RCC 7860 (cell line): ENCODE data around the gene ASB9.
A peak's percentile ranks its signal among the peaks of the same experiment; 100 is the strongest.
"Not testable (repeated sequence)": the region's sequence is repeated elsewhere in the genome, so short reads cannot be mapped to it uniquely, and the experiment has no call there.

Experiments used
- DNase-seq: peaks from one replicate; pipeline ENCODE4 v3.0.0-alpha.2; 2015; ENCODE audit warnings: low spot score
- FAIRE-seq: peaks from 2 replicates; lab custom pipeline; 2012; peaks lifted over from hg19 to GRCh38; lab: Jason Lieb, UNC

ASB9 gene, protein sequence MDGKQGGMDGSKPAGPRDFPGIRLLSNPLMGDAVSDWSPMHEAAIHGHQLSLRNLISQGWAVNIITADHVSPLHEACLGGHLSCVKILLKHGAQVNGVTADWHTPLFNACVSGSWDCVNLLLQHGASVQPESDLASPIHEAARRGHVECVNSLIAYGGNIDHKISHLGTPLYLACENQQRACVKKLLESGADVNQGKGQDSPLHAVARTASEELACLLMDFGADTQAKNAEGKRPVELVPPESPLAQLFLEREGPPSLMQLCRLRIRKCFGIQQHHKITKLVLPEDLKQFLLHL

DNA sequence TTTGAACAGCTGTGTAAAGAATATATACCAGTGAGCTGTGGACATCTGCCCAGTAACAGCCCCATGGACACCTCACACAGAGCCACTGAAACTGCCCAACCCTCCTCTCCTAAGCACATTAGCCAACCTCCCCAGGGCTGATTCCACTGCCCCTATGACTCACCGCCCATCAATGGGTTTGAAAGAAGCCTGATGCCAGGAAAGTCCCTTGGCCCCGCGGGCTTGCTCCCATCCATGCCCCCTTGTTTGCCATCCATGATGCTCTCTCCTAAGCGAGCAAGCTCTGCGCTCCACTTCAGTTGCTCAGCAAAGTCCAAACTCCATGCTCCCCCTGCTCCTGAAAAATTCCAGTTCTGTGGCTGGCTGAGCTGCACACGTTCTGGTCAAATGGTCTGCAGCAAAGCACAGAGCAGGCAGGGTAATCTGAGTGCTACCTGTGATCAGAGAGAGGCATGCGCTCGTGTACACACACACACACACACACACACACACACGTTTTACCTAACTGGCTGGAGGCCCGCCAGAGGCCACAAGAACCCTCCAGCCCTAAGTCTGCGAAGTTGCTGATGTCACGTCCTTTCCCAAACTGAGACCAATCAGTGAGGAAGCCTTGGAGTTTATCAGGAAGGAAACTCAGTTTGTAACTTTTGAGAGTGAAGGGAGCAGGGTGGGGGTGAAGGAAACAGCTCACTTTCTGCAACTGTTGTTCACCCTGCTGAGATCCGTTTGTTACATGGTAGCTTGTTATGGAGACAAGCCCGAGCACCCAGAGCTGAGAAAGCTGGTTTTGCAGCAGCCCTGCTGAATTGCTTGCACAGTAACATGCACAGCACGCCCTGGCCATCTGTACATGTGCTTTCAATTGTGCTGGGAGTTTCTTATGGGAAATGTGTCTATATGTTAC, at the start of gene ASB9:
TSS of gene ASB9 (minus strand) at position 466 of the 904 bp plus-strand sequence. CDS start at position 257, 209 bp downstream.
- peak; percentile 88 for FAIRE-seq
- peak; percentile 71 for DNase-seq

- DNase-seq = no peak
- no peak for FAIRE-seq
Measured at GRCh38 chrX:15319075-15319474, 49.2 kb upstream of the ASB9 start.

DNA sequence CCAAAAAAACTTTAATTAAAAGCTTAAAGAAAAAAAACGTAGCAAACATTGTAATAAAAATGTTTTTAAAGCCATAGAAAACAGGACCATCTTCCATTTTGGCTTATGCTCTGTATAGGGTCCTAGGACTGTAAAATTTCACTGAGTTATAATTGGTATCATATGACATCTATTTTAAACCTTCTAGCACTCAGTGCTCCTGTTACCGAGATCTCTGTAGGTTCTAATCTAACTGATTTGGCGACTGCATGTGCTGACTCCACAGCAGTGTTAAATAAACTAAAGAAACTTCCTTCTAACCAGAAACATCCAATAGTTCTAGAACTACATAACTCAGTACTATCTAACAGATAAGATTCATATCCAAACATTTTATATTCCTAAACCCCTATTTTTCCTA, 45.6 kb upstream of the ASB9 start, which contains the start of gene ASB11:
TSS of gene ASB11 (minus strand) at position 132 of the 400 bp plus-strand sequence. CDS start at position 97, 35 bp downstream.
- FAIRE-seq (no peak), DNase-seq (no peak)

DNA sequence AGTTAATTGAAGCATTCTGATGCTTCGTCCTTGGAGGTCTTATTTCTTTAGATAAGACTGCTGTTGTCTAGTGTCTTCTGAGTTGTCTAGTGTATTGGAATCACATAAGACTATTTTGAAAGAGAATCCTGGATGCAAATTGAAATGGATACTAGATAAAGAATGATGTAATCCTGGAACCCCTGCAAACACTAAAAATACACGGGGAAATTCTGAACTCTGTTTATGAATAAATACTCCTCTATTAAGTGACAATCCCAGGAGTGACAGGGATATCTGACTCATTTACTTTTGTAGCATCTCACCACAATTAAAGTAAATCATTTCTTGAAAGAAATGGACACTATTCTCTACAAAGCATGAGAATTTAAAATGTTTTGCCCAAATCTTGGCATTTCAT, 44.6 kb upstream of the ASB9 start:
- no peak for FAIRE-seq
- no peak for DNase-seq

- DNase-seq = no peak
- FAIRE-seq = no peak
Measured at GRCh38 chrX:15311119-15311518, 41.2 kb upstream of the ASB9 start.

DNA sequence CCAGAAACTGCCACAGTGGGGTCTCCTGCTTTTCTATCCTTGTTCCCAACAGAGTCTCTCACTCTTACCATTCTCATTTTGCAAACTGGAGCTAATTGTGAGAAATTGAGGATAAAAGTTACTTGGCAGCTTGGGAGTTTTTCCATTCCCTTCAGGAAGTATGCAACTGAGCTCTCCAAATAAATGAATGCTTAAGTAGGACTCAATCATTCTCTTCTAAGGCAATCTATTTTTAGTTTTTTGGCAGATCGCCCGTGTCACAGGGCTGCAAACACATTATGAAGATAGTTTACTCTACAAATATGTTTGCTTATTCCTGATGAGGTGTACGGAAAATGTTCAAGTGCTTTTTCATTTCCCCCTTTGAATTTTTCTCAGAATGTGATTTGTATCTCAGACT, 40.2 kb upstream of the ASB9 start:
- no peak for FAIRE-seq
- DNase-seq = no peak

DNA sequence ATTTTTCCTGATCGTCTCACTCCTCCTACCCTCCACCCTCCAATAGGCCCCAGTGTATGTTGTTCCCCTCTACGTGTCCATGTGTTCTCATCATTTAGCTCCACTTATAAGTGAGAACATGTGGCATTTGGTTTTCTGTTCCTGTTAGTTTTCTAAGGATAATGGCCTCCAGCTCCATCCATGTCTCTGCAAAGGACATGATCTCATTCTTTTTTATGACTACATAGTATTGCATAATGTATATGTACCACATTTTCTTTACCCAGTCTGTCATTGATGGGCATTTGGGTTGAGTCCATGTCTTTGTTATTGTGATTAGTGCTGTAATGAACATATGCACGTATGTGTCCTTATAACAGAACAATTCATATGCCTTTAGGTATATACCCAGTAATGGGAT, 36.0 kb upstream of the ASB9 start:
- not testable (repeated sequence) for FAIRE-seq, DNase-seq

DNA sequence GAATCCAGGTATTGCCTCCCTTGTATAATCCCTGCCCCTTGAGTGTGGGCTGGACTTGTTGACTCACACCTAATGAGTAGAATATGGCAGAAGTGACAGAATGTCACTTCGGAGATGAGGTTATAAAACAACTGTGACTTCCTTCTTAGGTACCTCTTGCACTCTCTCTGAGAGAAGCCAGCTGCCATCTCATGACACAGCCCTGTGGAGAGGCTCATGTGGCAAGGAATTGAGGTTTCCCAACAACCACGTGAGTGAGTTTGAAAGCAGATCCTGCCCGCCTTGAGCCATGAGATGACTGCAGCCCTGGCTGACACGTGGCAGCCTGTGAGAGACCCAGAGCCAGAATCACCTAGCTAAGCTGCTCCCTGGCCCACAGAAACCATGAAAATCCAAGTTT, 32.0 kb upstream of the ASB9 start:
- peak; percentile 33 for DNase-seq
- peak; percentile 57 for FAIRE-seq

GRCh38 chrX:15299941-15300851, 30.3 kb upstream of the ASB9 start:
- peak; percentile 38 for DNase-seq
- FAIRE-seq = peak; percentile 93

- FAIRE-seq = no peak
- no peak for DNase-seq
Measured at GRCh38 chrX:15298780-15299179, 28.9 kb upstream of the ASB9 start.

GRCh38 chrX:15298201-15298600, 28.3 kb upstream of the ASB9 start:
- FAIRE-seq (no peak), DNase-seq (no peak)

DNA sequence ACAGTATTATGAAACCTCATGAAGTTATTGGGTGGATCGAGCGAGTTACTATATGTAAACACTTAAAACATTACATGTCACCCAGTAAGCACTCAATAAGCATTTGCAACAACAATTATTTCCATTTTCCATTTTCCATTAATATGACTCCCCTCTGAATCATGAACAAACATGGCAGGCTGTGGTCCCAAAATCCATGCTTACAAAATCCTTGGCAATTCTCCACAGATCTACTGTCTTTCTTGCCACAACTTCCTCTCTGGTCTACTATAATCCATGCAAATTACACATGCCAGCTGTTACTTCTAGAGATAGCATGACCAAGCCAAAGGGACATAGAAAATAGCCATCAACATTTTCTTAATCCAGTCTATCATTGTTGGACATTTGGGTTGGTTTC, 23.6 kb upstream of the ASB9 start:
- FAIRE-seq (no peak), DNase-seq (no peak)

DNA sequence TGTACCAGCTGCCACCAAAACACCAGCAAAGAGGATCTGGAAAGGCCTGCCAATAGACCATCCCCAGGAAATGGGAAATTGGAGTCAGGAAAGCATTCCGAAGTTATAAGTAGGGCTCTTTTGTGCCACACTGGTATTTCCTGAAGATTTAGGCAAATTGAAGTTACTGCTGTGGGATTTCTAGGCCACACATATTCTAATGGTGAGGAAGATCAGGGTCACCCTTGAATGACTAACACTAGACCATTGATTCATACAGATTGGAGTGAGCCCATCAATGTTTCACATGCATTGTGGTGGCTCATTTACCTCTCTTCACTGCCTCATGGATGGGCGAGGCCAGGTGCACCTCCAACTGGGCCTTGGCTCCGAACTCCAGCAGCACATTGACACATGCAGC, 23.0 kb upstream of the ASB9 start:
- DNase-seq (no peak), FAIRE-seq (no peak)

DNA sequence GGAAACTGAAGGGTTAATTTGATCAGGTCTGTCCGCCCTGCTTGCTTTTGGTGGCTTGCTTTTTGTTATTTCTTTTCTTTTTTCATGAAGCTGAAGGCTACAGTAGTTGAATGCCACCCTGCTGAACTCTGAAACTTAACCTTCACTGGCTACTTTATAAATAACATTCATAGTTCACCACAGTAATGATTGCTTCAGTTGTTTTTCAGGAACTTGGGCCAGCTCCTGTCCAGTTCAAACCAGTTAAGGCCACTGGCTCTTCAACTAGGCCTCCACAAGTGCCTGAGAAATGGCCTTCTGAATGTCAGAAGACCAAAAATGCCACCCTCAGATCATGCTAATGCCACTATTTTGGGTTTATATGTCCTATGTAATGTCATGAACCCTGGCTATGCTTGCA, 7.7 kb upstream of the ASB9 start:
- DNase-seq (no peak), FAIRE-seq (no peak)

- DNase-seq = no peak
- no peak for FAIRE-seq
Measured at GRCh38 chrX:15274946-15275345, 5.1 kb upstream of the ASB9 start.

DNA sequence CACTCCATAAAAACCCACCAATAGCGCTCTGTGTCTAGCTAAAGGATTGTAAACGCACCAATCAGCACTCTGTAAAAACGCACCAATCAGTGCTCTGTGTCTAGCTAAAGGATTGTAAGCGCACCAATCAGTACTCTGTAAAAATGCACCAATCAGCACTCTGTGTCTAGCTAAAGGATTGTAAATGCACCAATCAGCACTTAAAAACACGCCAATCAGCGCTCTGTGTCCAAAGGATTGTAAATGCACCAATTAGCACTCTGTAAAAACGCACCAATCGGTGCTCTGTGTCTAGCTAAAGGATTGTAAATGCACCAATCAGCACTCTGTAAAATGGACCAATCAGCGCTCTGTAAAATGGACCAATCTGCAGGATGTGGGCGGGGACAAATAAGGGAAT, 3.4 kb upstream of the ASB9 start:
- not testable (repeated sequence) for FAIRE-seq

GRCh38 chrX:15271757-15272156, 1.9 kb upstream of the ASB9 start:
- FAIRE-seq = no peak
- DNase-seq = no peak

More for the DNA sequence above, 3.4 kb upstream of the ASB9 start:
- DNase-seq = not testable (repeated sequence)

GRCh38 chrX:15269120-15269519, 763 bp downstream of the ASB9 start:
- DNase-seq = no peak
- FAIRE-seq = no peak

- DNase-seq (no peak), FAIRE-seq (no peak)
Measured at GRCh38 chrX:15254852-15255251, 15.0 kb downstream of the ASB9 start.

- DNase-seq = no peak
- FAIRE-seq = no peak
Measured at GRCh38 chrX:15245896-15246295, 24.0 kb downstream of the ASB9 start.

DNA sequence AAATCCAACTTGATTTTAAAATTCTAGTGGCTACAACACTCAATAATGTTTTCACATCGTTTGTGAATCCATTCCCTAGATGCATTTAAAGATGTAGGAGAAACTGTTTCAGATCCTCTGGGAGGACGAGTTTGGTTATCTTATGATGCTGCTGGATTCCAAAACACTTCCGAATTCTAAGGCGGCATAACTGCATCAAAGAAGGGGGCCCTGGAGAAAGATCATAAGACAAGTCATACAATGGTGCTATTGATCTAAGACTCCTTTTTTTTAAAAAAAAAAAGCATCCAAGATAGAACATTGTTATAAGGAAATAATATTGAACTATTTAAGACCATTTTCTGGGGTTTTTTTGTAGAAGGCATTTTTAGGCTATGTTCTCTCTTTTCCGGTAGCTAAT, 25.5 kb downstream of the ASB9 start:
- FAIRE-seq (no peak), DNase-seq (no peak)
